Measurements from ENCODE around the gene TOM1L1. TPM values are rescaled to one million over a fixed set of nuclear protein-coding genes. Genes with fewer than 3 reads are reported as not detected.

Gene TOM1L1
- total RNA-seq, 1 experiment from 2014 or later, result 48.1 TPM

DNA sequence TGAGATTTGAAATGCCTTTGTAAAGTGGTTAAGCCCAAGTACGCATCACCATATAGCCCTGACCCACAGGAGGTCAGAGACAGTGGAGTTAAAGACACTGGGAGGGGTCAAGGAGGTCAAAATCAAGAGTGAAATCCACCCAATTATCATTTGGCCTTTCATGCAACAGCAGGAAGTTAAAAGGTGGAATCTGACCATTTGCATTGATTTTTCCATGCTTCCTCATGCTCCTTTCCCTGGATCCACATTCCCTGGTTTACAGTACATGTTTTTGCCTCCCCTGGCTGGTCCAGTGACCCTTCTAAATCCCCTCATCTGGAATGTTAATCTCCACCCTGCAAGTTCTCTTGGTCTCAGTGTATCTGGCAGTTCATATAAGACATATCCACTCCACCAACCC is 36.6 kb upstream of the TOM1L1 start:
- Histone ChIP-seq H3K36me3 (ENCODE audit: low read depth, low read length) (no peaks in the 10 kb centered on the region), H3F3A (ENCODE audit: low read length, unreplicated experiment) (no peaks in the 10 kb centered on the region), H3K79me2 (ENCODE audit: low read length) (no peaks in the 10 kb centered on the region), H3K9me2 (replicated peaks; ENCODE audit: low read length) (no peaks in the 10 kb centered on the region), H3K9ac (ENCODE audit: low read length) (no peak overlapping the region), H3K4me3 (ENCODE audit: low read length) (no peak overlapping the region), H3K27me3 (ENCODE audit: low read length) (peaks cover 15% of the 10 kb centered on the region; the same call in 1 of the 2 replicates), H3K27ac (ENCODE audit: low read length) (no peak overlapping the region), H2AFZ (ENCODE audit: low read length) (no peak overlapping the region), H3K9me3 (ENCODE audit: low read length) (no peaks in the 10 kb centered on the region), H3K4me1 (ENCODE audit: insufficient read depth, low read length) (no peaks in the 10 kb centered on the region), H4K20me1 (ENCODE audit: low read length) (no peaks in the 10 kb centered on the region), H3K4me2 (ENCODE audit: low read length) (no peak overlapping the region)
- intact Hi-C loops (cut with micrococcal nuclease), result no loop called here
- POLR2A ChIA-PET (ENCODE audit: unreplicated experiment), result no interaction called here
- no peak for TF ChIP-seq EZH2phosphoT487 (IDR thresholded peaks at IDR 0.05; ENCODE audit: borderline replicate concordance, low read length)
- TF ChIP-seq EZH2 (IDR thresholded peaks at IDR 0.05; ENCODE audit: low read length, unreplicated experiment), result no peak
- TF ChIP-seq, protein P1, sequence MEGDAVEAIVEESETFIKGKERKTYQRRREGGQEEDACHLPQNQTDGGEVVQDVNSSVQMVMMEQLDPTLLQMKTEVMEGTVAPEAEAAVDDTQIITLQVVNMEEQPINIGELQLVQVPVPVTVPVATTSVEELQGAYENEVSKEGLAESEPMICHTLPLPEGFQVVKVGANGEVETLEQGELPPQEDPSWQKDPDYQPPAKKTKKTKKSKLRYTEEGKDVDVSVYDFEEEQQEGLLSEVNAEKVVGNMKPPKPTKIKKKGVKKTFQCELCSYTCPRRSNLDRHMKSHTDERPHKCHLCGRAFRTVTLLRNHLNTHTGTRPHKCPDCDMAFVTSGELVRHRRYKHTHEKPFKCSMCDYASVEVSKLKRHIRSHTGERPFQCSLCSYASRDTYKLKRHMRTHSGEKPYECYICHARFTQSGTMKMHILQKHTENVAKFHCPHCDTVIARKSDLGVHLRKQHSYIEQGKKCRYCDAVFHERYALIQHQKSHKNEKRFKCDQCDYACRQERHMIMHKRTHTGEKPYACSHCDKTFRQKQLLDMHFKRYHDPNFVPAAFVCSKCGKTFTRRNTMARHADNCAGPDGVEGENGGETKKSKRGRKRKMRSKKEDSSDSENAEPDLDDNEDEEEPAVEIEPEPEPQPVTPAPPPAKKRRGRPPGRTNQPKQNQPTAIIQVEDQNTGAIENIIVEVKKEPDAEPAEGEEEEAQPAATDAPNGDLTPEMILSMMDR (conservative IDR thresholded peaks at IDR 0.05; ENCODE audit: low read depth, low read length), result no peak
- ATAC-seq (no peak), DNase-seq (no peak)
- CTCF ChIA-PET, result no interaction called here
- BruUV-seq (replicated peaks), result no TSS peak

DNA sequence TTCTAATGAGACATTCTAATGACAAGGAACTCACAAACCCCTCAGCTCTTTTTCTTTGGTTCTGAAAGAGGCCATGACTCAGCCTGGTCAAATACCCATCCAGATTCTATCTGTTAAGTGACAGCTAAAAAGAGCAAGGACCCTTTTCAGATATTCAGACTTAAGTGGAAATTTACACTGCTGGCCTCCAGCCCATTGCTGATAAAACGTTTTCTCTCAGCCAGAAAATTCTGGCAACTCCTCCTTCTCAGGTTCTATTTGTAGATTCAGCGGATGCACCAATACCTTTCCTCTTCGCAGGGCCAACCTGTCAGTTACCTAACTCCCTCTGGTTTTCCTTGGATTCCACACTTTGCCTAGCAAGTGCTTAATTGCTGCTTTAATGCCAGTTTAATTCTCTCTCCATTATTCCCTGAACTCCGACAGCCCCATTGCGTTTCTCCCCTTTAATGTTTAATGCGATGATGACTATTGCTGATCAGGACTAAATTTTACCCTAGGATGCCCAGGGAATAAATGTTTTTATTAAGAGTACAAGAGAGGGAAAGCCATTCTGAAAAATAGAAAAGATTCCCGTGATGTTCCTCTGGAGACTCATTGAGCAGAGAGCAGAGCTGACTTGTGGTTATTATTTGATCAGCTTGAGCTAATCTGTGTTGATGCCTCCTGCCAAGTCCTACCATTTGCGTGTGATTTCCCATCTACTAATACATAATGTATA is 35.9 kb upstream of the TOM1L1 start:
- Histone ChIP-seq H3K4me3 (ENCODE audit: low read length) (no peak overlapping the region), H3K4me2 (ENCODE audit: low read length) (no peak overlapping the region), H3F3A (ENCODE audit: low read length, unreplicated experiment) (no peaks in the 10 kb centered on the region), H3K27me3 (ENCODE audit: low read length) (peaks cover 16% of the 10 kb centered on the region; the same call in 1 of the 2 replicates), H3K9me3 (ENCODE audit: low read length) (no peaks in the 10 kb centered on the region), H3K36me3 (ENCODE audit: low read depth, low read length) (no peaks in the 10 kb centered on the region), H3K9ac (ENCODE audit: low read length) (no peak overlapping the region), H3K27ac (ENCODE audit: low read length) (no peak overlapping the region), H2AFZ (ENCODE audit: low read length) (no peak overlapping the region), H3K79me2 (ENCODE audit: low read length) (no peaks in the 10 kb centered on the region), H3K9me2 (replicated peaks; ENCODE audit: low read length) (no peaks in the 10 kb centered on the region), H3K4me1 (ENCODE audit: insufficient read depth, low read length) (no peaks in the 10 kb centered on the region), H4K20me1 (ENCODE audit: low read length) (no peaks in the 10 kb centered on the region)
- TF ChIP-seq EZH2phosphoT487 (IDR thresholded peaks at IDR 0.05; ENCODE audit: borderline replicate concordance, low read length) (no peak), EZH2 (IDR thresholded peaks at IDR 0.05; ENCODE audit: low read length, unreplicated experiment) (no peak)
- TF ChIP-seq, protein P1 (conservative IDR thresholded peaks at IDR 0.05; ENCODE audit: low read depth, low read length), result no peak
- ChIA-PET CTCF (no interaction called here), POLR2A (ENCODE audit: unreplicated experiment) (no interaction called here)
- no peak for ATAC-seq
- no TSS peak for BruUV-seq (replicated peaks)
- intact Hi-C loops (cut with micrococcal nuclease), result no loop called here
- DNase-seq, result no peak

DNA sequence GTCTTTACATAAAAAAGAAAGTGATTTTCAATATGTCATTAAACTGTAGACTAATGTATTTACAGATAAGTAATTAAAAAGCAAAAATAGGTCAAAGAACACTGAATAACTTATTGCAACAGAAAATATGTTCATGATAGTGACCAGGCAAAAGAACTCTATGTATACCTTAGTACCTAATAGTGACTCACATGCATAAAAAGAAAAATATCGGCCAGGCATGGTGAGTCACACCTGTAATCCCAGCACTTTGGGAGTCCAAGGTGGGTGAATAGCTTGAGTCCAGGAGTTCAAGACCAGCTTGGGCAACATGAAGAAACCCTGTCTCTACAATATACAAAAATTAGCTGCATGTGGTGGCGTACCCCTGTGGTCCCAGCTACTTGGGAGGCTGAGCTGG is 33.0 kb upstream of the TOM1L1 start:
- H3K4me2 ChIP-seq (ENCODE audit: low read length), result no peak overlapping the region
- no peaks in the 10 kb centered on the region for H3K9me3 ChIP-seq (ENCODE audit: low read length)
- DNase-seq (peak; percentile 44), ATAC-seq (peak; percentile 40; the same call in 1 of the 2 replicates)
- H3K27ac ChIP-seq (ENCODE audit: low read length), result no peak overlapping the region
- no peak overlapping the region for H3K9ac ChIP-seq (ENCODE audit: low read length)
- ChIA-PET CTCF (no interaction called here), POLR2A (ENCODE audit: unreplicated experiment) (no interaction called here)
- H2AFZ ChIP-seq (ENCODE audit: low read length), result no peak overlapping the region
- H3K4me1 ChIP-seq (ENCODE audit: insufficient read depth, low read length), result no peaks in the 10 kb centered on the region
- no peaks in the 10 kb centered on the region for H4K20me1 ChIP-seq (ENCODE audit: low read length)
- no TSS peak for BruUV-seq (replicated peaks)
- no peaks in the 10 kb centered on the region for H3K36me3 ChIP-seq (ENCODE audit: low read depth, low read length)
- no peaks in the 10 kb centered on the region for H3K79me2 ChIP-seq (ENCODE audit: low read length)
- TF ChIP-seq, protein P1 (conservative IDR thresholded peaks at IDR 0.05; ENCODE audit: low read depth, low read length), result no peak
- TF ChIP-seq EZH2 (IDR thresholded peaks at IDR 0.05; ENCODE audit: low read length, unreplicated experiment) (no peak), EZH2phosphoT487 (IDR thresholded peaks at IDR 0.05; ENCODE audit: borderline replicate concordance, low read length) (no peak)
- no peaks in the 10 kb centered on the region for H3F3A ChIP-seq (ENCODE audit: low read length, unreplicated experiment)
- H3K27me3 ChIP-seq (ENCODE audit: low read length), result peaks cover 21% of the 10 kb centered on the region; the same call in 1 of the 2 replicates
- intact Hi-C loops (cut with micrococcal nuclease), result no loop called here
- H3K4me3 ChIP-seq (ENCODE audit: low read length), result no peak overlapping the region
- H3K9me2 ChIP-seq (replicated peaks; ENCODE audit: low read length), result no peaks in the 10 kb centered on the region

All from PC-3 (cell line).